ENCODE results near the gene ODAD2.
A peak's percentile ranks its signal among the peaks of the same experiment; 100 is the strongest.
"Not testable (repeated sequence)": the region's sequence is repeated elsewhere in the genome, so short reads cannot be mapped to it uniquely, and the experiment has no call there.

Gene ODAD2

DNA sequence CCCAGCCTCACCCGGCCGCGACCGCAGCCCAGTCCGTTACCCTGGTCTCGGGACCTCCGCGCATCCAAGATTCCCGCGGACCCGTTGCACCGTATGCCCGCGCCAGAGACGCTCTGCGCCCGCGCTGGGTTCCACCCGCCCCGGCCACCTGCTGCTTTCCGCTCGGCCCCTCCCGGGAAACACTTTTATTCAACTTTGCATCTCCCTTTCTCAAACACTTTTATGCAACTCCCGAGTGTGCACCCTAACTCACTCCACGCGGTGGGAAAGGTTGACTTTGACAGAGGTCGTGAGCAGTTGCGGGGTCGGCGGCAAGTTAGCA lies at the start of gene ODAD2:
ODAD2 (minus strand) TSS at position 126 of the 322 bp plus-strand sequence. CDS start 3,937 bp downstream, outside the sequence.
- no peak for DNase-seq

GRCh38 chr10:28047061-28047460 lies 48.2 kb upstream of the ODAD2 start:
- DNase-seq: no peak

DNA sequence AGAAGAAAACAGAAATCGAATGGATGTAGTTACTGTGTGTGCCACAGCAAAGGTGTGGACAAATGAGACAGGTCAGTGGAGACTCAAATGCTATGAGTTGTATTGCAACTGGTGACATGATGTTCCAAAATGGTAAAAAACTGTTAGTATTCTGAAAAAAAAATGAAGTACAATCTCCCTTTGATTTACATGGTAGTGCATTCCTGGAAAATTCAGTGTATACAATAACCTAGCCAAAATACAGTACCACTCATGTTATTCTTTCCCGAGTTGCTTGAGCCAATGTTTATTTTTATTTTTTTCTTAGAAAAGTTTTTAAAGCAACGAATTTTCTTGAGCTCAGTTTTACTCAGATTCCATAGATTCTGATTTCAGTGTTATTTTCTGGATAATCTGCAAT lies 47.7 kb upstream of the ODAD2 start:
- DNase-seq: no peak

GRCh38 chr10:28043941-28044340 lies 45.1 kb upstream of the ODAD2 start:
- DNase-seq: no peak

- no peak for DNase-seq
Observed at GRCh38 chr10:28036587-28036986, 37.7 kb upstream of the ODAD2 start.

DNA sequence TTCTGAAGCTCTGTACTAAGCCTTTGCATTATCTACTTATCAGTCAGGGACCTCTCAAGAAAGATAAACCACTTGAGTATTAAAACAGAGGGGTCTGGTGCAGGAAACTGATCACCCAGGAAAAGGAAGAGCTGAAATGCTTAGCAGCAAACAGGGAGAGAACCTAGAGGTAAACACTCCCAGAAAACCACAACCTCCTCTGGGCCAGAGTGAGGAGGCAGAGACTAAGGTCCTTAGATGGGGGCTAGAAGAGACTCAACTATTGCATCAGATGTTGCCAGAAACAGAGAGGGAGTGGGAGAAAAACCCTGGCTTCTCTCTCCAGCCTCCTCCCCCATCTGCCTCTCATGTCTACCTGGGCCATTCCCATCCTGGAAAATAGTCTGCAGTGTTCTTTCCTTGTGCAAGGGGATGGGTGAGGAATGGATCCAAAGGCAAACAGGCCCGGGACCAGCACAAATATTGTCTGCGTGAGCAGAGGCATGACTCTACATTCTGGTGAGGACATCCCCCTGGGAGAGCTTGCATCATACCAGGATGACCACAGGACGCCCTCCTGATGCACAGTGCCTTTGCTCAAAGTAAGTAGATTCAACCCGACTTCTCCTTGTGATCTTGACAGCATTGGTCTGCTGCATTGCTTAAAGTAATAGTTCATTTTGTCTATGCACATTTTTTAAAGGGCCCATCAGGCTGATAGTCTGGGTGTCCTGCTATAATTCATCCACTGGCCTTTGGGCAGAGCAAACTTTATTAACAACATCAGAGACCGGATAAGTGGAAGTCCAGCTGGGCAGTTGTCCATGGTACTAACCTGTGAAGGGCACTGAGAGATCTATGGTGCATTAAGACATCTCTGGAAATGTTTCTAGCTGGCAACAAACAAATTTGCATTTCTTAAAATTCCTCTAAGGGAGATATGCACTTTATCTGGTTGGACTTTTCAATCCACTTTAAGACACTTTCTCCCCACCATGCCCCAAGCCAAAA lies 22.4 kb upstream of the ODAD2 start:
- no peak for DNase-seq

- DNase-seq: no peak
Observed at GRCh38 chr10:28020080-28020860, 21.4 kb upstream of the ODAD2 start.

DNA sequence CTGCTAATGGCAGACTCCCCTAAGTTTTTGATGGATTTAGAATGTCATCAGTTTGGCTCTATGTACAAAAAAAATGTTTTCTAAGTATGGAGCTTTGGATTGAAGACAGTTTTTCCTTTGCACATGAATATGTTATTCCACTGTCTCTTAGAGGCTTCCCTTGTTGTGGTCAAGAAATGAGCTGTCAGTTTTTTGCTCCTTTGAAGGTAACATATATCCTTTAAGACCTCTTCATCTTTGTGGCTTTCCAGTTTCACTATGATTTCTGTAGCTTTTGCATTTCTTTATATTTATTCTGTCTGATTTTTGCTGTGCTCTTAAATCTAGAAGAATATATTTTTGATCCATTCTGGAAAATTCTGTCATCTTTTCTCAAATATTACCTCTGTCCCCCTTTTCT lies 15.8 kb upstream of the ODAD2 start:
- no peak for DNase-seq

GRCh38 chr10:28012990-28013515 lies 14.2 kb upstream of the ODAD2 start:
- no peak for DNase-seq

GRCh38 chr10:28010821-28011220 lies 11.9 kb upstream of the ODAD2 start:
- DNase-seq: no peak

DNA sequence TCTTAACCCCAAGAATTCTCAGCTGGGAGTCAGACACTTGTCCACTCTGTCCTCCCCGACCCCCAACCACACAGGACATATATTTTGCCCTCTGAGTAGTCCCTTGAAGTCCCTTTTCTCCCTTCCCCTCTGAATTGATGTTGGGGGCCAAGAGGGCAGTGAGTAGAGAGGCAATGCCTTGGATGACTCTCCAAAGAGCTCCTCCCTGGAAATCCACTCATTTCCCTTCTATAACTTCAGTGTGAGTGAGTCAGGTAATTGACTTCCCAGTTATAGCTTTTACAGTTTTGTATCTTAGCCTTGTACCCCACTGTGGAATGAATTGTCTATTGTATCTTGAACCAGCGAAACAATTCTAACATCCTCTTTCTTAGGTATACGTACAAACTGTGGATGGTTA lies 9.2 kb upstream of the ODAD2 start:
- no peak for DNase-seq

DNA sequence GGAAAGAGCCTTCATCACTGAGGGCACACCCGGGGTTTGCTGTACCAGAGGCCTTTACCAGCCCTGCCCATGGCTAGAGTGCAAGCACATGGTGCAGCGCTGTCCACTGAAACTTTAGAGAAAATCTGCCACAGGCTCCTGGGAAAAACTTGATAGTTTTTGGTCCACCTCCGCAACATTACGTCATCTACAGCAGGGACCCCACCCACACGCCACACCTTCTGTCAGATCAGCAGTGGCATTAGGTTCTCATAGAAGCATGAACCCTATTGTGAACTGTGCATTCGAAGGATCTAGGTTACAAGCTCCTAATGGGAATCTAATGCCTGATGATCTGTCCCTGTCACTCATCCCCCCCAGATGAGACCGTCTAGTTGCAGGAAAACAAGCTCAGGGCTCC lies 2.5 kb upstream of the ODAD2 start:
- DNase-seq: no peak

DNA sequence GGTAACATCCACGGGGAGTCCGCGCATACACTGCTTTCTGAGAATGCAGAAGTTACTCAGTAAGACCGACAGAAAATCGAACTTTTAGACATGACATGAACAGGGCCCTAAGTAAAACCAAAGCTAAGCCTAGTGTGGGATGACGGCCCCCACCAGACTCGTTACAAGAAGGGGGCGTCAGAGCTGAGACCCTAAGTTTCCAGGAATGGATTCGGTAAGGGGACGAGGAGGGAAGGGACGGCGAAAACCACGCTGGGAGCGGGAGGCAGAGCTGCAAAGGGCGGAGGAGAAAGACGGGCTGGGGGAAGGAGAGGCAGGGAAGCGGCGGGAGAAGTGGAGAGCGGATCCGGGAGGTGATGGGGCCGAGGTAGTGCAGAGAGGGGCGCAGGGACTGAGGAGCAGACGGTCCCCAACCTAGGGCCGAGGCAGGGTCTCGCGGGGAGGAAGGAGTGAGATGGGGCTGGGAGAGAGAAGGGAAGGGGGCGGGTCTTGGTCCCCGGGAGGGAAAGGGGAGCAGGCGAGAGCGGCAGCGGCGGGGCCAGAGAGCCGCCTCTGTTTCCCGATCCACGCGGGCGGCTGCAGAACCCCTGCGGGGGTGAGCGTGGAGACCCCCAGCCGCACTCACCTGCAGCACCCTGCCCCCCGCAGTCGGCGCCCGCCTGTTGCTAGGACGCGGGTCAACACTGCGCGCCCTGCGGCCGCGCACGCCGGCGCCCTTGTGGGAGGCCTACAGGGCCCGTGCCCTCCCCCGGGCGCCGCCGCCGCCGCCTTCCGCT lies 513 bp downstream of the ODAD2 start:
- peak in 1 of 4 experiments; percentile 1 for DNase-seq

GRCh38 chr10:27997865-27998177 lies 1.1 kb downstream of the ODAD2 start:
- no peak for DNase-seq

DNA sequence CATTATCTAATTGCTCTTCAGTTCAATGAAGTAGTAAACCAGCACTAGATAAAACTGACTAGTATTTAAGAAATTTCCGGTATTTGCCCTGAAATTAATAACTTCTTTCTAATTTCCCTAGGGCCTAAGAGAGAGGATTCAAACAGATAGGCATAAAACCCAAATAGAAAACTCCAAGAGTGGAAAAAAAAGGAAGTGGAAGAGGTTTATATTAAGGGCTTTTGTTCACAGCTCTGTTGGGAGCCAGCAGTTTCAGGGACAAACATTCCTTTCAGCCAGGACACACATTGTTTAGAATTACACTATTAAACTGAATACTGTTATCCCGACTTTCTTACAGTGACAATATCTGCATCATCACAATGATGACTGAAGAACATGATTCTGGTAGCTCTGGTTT lies 3.6 kb downstream of the ODAD2 start:
- DNase-seq: no peak

GRCh38 chr10:27989357-27989756 lies 9.5 kb downstream of the ODAD2 start:
- not testable (repeated sequence) for DNase-seq

- DNase-seq: no peak
Observed at GRCh38 chr10:27986821-27987220, 12.1 kb downstream of the ODAD2 start.

DNA sequence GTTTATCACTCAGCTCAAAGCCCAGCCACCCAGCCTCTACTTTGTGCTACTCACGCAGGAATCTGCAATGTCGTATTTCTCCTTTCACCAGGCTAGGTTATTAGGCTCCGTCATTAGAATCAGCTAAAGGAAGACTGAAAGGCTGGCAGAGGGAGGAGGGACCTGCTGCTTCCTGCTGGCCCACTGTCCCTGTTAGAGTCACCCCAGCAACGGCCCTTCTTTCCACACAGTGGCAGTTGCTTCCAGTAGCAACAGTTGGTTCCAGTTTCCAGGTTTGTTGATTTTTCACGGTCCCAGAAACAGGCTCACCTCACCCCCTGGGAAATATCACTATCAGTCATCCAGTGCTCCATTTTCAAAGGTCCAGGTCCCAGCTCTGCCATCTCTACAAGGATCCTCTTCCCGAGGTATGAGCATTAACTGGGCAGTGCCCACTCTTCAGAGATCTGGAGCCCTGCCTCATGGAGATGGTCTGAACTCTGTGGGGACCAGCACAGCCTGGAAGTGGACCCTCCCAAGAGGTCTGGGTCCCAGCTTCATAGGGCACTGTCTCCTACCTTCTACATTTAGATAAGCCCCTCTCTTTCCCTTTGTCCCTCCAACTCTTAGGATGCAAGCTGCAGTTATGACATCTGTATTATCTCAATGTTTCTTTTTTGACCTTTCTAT lies 15.9 kb downstream of the ODAD2 start:
- DNase-seq: no peak

- DNase-seq: no peak
Observed at GRCh38 chr10:27981744-27982143, 17.1 kb downstream of the ODAD2 start.

DNA sequence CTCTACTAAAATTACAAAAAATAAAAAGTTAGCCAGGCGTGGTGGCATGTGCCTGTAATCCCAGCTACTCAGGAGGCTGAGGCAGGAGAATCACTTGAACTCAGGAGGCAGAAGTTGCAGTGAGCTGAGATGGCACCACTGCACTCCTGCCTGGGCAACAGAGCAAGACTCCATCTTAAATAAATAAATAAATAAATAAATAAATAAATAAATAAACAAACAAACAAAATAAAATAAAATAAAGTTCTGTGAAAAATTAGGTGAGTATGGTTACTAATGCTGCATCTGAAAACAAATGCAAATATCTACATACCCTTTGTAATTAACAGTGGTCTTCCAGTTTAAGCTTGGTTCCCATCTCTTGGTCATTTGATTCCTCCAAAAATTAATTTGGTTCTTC lies 28.1 kb downstream of the ODAD2 start:
- not testable (repeated sequence) for DNase-seq

DNA sequence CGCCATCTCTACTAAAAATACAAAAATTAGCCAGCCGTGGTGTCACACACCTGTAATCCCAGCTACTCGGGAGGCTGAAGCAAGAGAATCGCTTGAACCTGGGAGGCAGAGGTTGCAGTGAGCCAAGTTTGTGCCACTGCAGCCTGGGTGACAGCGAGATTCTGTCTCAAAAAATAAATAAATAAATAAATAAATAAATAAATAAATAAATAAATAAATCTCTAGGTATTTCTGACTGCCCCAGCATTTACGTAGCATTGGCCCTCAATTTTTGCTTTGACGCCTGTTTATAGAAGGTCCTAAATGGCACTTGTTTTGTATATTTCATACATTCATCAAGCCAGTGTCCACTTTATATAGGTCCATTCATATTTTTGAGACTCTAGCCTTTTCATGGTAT lies 28.9 kb downstream of the ODAD2 start:
- DNase-seq: not testable (repeated sequence)

DNA sequence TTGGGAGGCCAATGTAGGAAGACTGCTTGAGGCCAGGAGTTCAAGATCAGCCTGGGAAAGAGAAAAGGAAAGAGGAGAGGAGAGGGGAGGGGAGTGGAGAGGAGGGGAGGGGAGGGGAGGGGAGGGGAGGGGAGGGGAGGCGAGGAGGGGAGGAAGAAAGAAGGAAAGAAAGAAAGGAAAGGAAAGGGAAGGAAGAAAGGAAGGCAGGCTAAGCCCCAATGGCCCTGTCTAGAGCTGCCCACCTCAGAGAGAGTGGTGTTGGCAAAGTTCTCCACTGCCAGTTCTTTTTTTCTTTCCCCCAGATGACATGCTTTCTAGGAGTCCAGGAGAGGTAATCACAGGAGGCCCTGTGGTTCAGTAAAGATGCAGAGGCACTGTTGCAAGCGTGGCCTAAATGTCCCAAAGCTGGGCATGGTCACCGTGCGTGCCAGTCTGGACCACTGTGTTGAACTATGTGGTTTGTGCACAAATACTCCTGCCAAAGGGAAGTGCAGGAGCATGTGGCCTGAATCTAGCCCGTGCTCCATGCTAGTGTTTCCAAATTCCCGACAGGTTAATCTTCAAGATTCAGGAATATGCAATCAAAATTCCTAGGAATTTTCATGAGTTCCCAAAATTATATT lies 39.7 kb downstream of the ODAD2 start:
- DNase-seq: no peak
